ENCODE data around the gene MEF2C. TPM values are rescaled to one million over a fixed set of nuclear protein-coding genes. Genes with fewer than 3 reads are reported as not detected.

MEF2C gene
- polyA plus RNA-seq, 1 donor, result 14.4 TPM

DNA sequence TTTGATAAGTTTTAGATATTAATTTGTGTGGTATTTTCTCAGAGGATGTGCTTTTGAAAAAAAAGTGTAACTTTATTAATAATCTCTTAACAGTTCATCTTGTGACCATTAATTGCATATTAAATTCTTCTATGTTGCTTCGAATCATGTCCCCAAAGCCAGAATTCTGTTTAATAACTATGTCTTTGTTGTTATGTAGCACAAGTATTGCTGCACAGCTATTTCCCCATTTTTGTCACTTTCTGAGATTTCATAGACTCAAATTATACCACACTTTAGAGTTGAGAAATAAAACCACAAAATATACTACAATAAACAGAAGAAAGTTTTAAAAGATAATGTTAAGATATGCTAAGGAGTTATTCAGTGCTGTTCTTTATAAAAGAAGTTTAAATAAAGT, 2.8 kb downstream of the MEF2C start:
- Histone ChIP-seq H3K36me3 (ENCODE audit: control insufficient read depth, insufficient read depth, low read length) (no peaks in the 10 kb centered on the region), H3K4me3 (ENCODE audit: low read length) (no peak overlapping the region), H3K9me3 (ENCODE audit: control insufficient read depth, low read depth, low read length) (no peaks in the 10 kb centered on the region), H3K4me1 (ENCODE audit: control insufficient read depth, insufficient read depth, low read length) (peaks cover 2% of the 10 kb centered on the region), H3K27ac (ENCODE audit: low read length) (no peak overlapping the region), H3K27me3 (ENCODE audit: control insufficient read depth, insufficient read depth, low read length) (peaks cover 2% of the 10 kb centered on the region)
- no CpG with 5 or more reads among the region's 1 CpG for WGBS (ENCODE audit: insufficient coverage, low lambda C conversion rate)
- DNase-seq, result no peak

DNA sequence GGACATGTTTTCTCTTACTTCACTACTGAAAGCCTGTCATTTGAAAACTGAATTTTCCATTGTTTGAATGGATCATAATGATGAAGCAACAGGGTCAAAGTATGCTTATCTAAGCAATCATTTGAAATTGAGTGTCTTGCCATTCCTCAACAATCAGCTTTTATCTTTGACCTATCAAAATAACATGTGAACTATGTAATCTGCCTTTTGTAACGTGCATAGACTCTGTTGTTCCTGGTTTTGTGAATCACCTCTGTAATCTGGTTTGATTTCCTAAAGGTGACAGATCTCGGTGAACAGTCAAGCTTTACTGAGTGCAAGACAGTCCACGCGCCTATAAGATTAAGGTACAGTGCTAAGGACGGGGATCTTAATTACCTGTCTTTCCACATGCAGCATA, 3.3 kb downstream of the MEF2C start:
- H3K4me3 ChIP-seq (ENCODE audit: low read length), result no peak overlapping the region
- WGBS (ENCODE audit: insufficient coverage, low lambda C conversion rate), result no CpG with 5 or more reads among the region's 5 CpGs
- peaks cover 2% of the 10 kb centered on the region for H3K4me1 ChIP-seq (ENCODE audit: control insufficient read depth, insufficient read depth, low read length)

DNA sequence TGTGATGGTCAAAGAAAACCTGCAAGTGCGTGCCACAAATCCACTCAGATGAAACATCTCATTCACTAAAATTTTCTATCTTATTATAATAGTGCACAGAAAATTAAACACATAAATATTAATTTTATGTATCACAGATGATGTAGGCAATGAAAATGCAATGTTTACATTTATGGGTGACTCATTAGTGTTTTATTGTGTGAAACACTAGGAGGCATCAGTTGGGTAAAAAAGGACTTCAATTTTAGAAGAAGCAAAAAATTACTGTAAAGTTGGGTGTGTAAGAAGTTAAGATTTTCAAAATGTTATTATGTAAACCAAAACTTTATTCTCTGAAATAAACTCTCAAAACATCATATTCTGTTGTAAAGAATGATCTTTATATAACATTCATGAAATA, 4.0 kb downstream of the MEF2C start:
- Histone ChIP-seq H3K36me3 (ENCODE audit: control insufficient read depth, insufficient read depth, low read length) (no peaks in the 10 kb centered on the region), H3K27me3 (ENCODE audit: control insufficient read depth, insufficient read depth, low read length) (no peaks in the 10 kb centered on the region), H3K4me3 (ENCODE audit: low read length) (no peak overlapping the region), H3K4me1 (ENCODE audit: control insufficient read depth, insufficient read depth, low read length) (peaks cover 2% of the 10 kb centered on the region), H3K27ac (ENCODE audit: low read length) (no peak overlapping the region), H3K9me3 (ENCODE audit: control insufficient read depth, low read depth, low read length) (no peaks in the 10 kb centered on the region)
- no peak for DNase-seq
- WGBS (ENCODE audit: insufficient coverage, low lambda C conversion rate), result no CpG with 5 or more reads among the region's 1 CpG

More for the DNA sequence above, 3.3 kb downstream of the MEF2C start:
- H3K9me3 ChIP-seq (ENCODE audit: control insufficient read depth, low read depth, low read length), result no peaks in the 10 kb centered on the region
- no peaks in the 10 kb centered on the region for H3K36me3 ChIP-seq (ENCODE audit: control insufficient read depth, insufficient read depth, low read length)
- H3K27me3 ChIP-seq (ENCODE audit: control insufficient read depth, insufficient read depth, low read length), result no peaks in the 10 kb centered on the region
- peak in 1 of 2 donors; percentile 28 for DNase-seq
- H3K27ac ChIP-seq (ENCODE audit: low read length), result no peak overlapping the region

DNA sequence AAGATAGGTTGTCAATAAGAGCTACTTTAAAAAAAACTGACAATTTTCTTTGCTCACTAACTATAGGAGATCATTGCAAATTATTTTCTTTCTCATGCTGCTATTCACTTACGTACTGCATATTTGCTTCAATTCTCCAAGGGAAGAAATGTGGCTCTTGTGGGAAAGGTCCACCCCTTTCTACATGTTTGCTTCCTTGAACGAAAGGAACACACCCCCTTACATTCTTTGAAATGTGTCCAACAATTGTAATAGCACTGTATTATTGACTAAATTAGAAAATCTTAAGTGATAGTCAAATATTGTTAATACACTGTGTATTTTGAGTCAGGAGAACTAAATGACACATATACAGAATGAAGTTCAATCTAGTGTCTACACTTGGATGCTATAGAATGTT, 5.2 kb downstream of the MEF2C start:
- no peak overlapping the region for H3K27ac ChIP-seq (ENCODE audit: low read length)
- no CpG with 5 or more reads among the region's 2 CpGs for WGBS (ENCODE audit: insufficient coverage, low lambda C conversion rate)
- no peak for DNase-seq

DNA sequence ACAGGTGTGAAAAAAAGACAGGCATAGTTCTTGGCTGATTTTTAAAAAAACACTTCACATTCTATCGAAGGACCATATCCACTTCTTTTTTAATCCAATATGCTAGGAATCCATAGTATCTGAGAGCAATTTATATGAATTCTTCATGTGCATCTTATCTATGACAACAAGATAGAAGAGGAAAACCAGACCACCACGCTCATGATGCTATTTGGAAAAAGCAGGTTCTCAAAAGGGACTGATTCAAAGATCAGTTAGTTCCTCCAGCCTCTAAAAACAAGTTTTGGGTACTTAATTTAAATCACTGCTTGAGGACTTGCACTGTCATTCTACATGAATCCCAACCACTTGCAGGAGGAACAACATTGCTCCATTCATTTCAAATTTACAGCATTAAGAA, 6.3 kb downstream of the MEF2C start:
- no peak overlapping the region for H3K4me3 ChIP-seq (ENCODE audit: low read length)
- WGBS (ENCODE audit: insufficient coverage, low lambda C conversion rate), result no CpG with 5 or more reads among the region's 2 CpGs
- H3K36me3 ChIP-seq (ENCODE audit: control insufficient read depth, insufficient read depth, low read length), result no peaks in the 10 kb centered on the region
- H3K27ac ChIP-seq (ENCODE audit: low read length), result no peak overlapping the region
- no peaks in the 10 kb centered on the region for H3K9me3 ChIP-seq (ENCODE audit: control insufficient read depth, low read depth, low read length)
- no peaks in the 10 kb centered on the region for H3K27me3 ChIP-seq (ENCODE audit: control insufficient read depth, insufficient read depth, low read length)
- peaks cover 2% of the 10 kb centered on the region for H3K4me1 ChIP-seq (ENCODE audit: control insufficient read depth, insufficient read depth, low read length)
- no peak for DNase-seq

More for the DNA sequence above, 5.2 kb downstream of the MEF2C start:
- Histone ChIP-seq H3K36me3 (ENCODE audit: control insufficient read depth, insufficient read depth, low read length) (no peaks in the 10 kb centered on the region), H3K27me3 (ENCODE audit: control insufficient read depth, insufficient read depth, low read length) (no peaks in the 10 kb centered on the region), H3K4me1 (ENCODE audit: control insufficient read depth, insufficient read depth, low read length) (peaks cover 2% of the 10 kb centered on the region), H3K4me3 (ENCODE audit: low read length) (no peak overlapping the region), H3K9me3 (ENCODE audit: control insufficient read depth, low read depth, low read length) (no peaks in the 10 kb centered on the region)

DNA sequence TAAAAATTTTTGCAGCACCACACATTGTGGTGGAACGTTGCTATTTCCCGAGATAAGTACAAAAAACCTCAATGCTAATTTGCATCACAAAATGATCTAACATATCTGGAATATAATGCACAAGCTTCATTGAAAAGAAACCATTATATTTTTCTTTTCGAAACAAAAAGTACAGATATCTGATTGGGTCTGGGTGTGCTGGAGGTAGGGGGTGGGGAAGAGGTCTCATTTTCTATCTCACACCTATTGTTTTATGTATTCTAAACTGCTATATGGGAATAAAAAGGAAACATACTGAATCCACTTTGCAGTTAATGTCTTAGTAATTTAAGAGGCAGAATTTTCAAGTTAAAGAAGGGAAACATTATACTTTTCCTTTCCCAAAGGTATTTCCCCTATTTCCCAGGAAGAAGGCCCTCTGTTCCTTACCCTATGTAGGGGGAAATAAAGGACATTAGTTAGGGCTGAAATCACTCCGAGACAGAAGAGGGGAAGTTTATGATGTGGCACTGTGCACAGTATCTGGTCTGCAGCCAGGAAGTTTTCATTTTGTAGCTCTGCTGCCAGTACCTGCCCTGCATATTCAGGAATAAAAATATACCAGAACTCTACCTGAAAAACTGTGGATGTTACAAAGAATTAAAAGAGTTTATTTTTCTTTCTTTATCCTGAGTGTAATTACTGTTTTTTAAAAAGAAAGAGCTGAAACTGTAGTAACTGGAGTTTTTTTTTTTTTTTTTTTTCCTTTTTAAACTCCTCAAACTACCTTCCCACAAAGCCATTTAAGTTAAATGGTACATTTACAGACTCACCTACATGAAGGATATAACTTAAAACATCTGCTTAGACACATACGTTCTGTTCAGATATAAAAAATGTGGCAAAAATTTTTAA, 7.4 kb downstream of the MEF2C start:
- Histone ChIP-seq H3K9me3 (ENCODE audit: control insufficient read depth, low read depth, low read length) (no peaks in the 10 kb centered on the region), H3K36me3 (ENCODE audit: control insufficient read depth, insufficient read depth, low read length) (no peaks in the 10 kb centered on the region), H3K4me1 (ENCODE audit: control insufficient read depth, insufficient read depth, low read length) (peaks cover 2% of the 10 kb centered on the region), H3K27me3 (ENCODE audit: control insufficient read depth, insufficient read depth, low read length) (no peaks in the 10 kb centered on the region), H3K4me3 (ENCODE audit: low read length) (no peak overlapping the region), H3K27ac (ENCODE audit: low read length) (no peak overlapping the region)
- DNase-seq, result no peak
- WGBS (ENCODE audit: insufficient coverage, low lambda C conversion rate), result 87% methylated on average over 3 of the region's 5 CpGs

DNA sequence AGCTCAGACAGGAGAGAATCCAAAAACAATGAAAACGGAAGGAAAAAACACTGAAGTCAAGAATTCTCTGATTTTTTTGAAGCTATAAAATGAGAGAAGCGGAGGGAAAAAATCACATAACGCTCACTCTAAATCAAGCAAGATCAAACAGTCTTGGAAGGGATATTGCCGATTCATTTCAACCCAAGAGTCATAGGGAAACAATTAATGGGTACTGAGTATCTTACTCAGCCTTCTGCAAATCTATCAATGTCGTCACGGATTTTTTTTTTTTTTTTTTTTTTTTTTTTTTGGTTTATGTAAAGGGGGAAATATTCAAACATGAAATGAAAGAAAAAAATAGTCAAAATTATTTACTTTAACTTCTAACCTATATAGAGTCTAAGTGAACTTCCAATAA, 9.5 kb downstream of the MEF2C start:
- Histone ChIP-seq H3K4me3 (ENCODE audit: low read length) (no peak overlapping the region), H3K27ac (ENCODE audit: low read length) (no peak overlapping the region), H3K4me1 (ENCODE audit: control insufficient read depth, insufficient read depth, low read length) (no peaks in the 10 kb centered on the region), H3K9me3 (ENCODE audit: control insufficient read depth, low read depth, low read length) (no peaks in the 10 kb centered on the region), H3K36me3 (ENCODE audit: control insufficient read depth, insufficient read depth, low read length) (no peaks in the 10 kb centered on the region), H3K27me3 (ENCODE audit: control insufficient read depth, insufficient read depth, low read length) (no peaks in the 10 kb centered on the region)
- no peak for DNase-seq
- 100% methylated on average over 2 of the region's 6 CpGs for WGBS (ENCODE audit: insufficient coverage, low lambda C conversion rate)

DNA sequence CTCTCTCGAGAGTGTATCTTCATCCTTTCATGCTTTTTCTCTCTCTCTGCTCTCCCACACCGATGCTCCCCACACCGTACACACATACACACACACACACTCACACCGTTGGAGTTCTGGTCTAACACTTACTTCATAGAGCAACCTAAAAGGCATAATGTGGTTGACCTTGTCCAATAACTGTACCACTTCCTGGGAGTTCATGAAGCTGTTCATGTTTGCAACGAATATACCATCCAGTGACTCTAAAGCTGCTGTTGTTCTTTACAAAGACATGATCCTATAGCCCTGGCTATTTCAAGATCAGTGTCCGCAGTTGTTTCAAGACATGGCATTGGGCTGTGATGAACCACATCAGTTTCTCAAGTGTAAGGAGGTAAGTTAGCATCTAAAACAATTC, 10.0 kb downstream of the MEF2C start:
- Histone ChIP-seq H3K4me3 (ENCODE audit: low read length) (no peak overlapping the region), H3K9me3 (ENCODE audit: control insufficient read depth, low read depth, low read length) (no peaks in the 10 kb centered on the region), H3K27ac (ENCODE audit: low read length) (no peak overlapping the region), H3K36me3 (ENCODE audit: control insufficient read depth, insufficient read depth, low read length) (no peaks in the 10 kb centered on the region), H3K4me1 (ENCODE audit: control insufficient read depth, insufficient read depth, low read length) (no peaks in the 10 kb centered on the region), H3K27me3 (ENCODE audit: control insufficient read depth, insufficient read depth, low read length) (no peaks in the 10 kb centered on the region)
- DNase-seq, result no peak
- 90% methylated on average over 2 of the region's 6 CpGs for WGBS (ENCODE audit: insufficient coverage, low lambda C conversion rate)

DNA sequence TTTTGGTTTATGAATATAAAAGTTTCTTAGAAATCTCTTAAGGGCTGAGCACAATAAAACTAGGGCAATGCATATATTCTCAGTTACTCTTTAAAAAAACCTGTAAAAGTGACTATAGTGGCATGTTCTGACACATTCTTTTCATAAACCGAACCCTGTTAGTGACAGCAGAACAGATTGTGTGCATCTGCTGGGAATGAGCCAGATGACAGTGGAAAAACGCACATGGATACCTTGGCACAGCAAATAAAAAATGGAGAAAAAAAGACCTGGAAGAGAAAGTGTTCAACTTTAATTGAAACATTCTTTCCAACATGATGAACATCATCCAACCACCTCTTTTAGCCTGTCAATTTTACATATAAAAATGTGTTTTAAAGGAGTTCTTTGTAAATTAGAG, 12.7 kb downstream of the MEF2C start:
- no CpG with 5 or more reads among the region's 2 CpGs for WGBS (ENCODE audit: insufficient coverage, low lambda C conversion rate)
- no peaks in the 10 kb centered on the region for H3K36me3 ChIP-seq (ENCODE audit: control insufficient read depth, insufficient read depth, low read length)

DNA sequence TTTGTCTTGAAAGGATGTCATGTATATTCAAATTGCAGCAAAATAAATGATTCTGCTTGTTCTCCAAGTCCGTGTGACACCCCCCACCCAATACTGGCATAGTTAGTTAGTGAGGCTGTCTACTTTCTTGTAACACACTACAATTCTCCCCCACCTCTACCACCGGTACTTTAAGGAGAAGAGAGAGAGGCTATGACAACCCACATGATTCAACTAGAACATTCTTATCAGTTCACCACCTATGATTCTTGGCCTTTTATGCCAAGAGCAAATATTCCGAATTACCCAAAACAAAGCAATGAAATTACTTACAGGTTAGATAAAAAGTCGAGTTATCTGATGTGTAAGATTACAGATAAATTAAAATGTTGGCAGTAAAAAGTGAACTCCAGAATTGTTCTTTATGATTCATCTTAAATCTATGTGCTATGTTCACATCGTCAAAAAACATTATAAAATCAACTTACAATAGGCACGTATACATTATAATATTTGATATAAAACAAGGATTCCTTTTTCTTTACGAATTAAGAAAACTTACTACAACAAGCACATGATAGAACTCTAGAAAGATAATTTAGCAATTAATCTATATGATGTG, 14.4 kb downstream of the MEF2C start:
- Histone ChIP-seq H3K36me3 (ENCODE audit: control insufficient read depth, insufficient read depth, low read length) (no peaks in the 10 kb centered on the region), H3K4me1 (ENCODE audit: control insufficient read depth, insufficient read depth, low read length) (no peaks in the 10 kb centered on the region), H3K27ac (ENCODE audit: low read length) (no peak overlapping the region), H3K4me3 (ENCODE audit: low read length) (no peak overlapping the region), H3K27me3 (ENCODE audit: control insufficient read depth, insufficient read depth, low read length) (no peaks in the 10 kb centered on the region), H3K9me3 (ENCODE audit: control insufficient read depth, low read depth, low read length) (no peaks in the 10 kb centered on the region)
- DNase-seq, result no peak
- 72% methylated on average over 4 of the region's 7 CpGs for WGBS (ENCODE audit: insufficient coverage, low lambda C conversion rate)

More for the DNA sequence above, 12.7 kb downstream of the MEF2C start:
- Histone ChIP-seq H3K9me3 (ENCODE audit: control insufficient read depth, low read depth, low read length) (no peaks in the 10 kb centered on the region), H3K27ac (ENCODE audit: low read length) (no peak overlapping the region), H3K27me3 (ENCODE audit: control insufficient read depth, insufficient read depth, low read length) (no peaks in the 10 kb centered on the region), H3K4me1 (ENCODE audit: control insufficient read depth, insufficient read depth, low read length) (no peaks in the 10 kb centered on the region), H3K4me3 (ENCODE audit: low read length) (no peak overlapping the region)
- DNase-seq, result no peak

Measured in large intestine (tissue), 3 donors.